Astrocyte of the spinal cord (primary cell): Measurements from ENCODE around the gene BCL6B.

Experiments used
- DNase-seq: peaks from one replicate; pipeline ENCODE4 v3.0.0; 2011; ENCODE audit warnings: low read depth, low spot score
- H3K4me3 ChIP-seq: 2 replicates; pipeline ENCODE4 v1.5.1; 2011; ENCODE audit warnings: low read depth, mild to moderate bottlenecking, low read length, moderate library complexity
- CTCF ChIP-seq: IDR thresholded peaks from 2 replicates; pipeline ENCODE4 v1.5.1; 2012; ENCODE audit warnings: low read depth, mild to moderate bottlenecking, low read length, inconsistent platforms
- in situ Hi-C: cut with HindIII; loops from 2 replicates; pipeline ENCODE4 v1.10.0; 2017; ENCODE audit warnings: low sequenced_read_pairs

The BCL6B gene

GRCh38 chr17:7029096-7029495 is 6.2 kb downstream of the BCL6B start:
- DNase-seq: no peak
- TF ChIP-seq CTCF: no peak
- H3K4me3 ChIP-seq: no peak overlapping the region
- in situ Hi-C loops: no loop called here

DNA sequence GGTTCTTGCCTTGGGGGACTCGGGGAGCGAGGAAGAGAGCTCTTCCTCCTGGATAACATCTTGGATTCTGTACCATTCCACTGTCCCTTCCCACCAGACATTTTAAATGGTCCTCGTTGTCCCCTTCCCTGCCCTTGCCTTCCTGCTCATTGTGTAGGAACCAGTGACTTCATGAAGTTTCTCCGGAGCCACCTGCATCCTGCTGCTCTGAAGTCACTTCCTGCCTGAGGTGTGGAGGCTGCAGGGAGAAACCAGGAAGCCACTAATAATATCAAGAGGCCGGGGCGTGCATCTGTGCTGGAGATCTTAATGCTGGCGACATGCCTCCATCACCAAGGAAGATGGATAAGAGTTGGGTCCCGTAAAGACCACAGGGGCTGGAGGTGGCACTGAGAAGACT is 6.8 kb downstream of the BCL6B start:
- H3K4me3 ChIP-seq: no peak overlapping the region

GRCh38 chr17:7034955-7035590 is 12.2 kb downstream of the BCL6B start:
- in situ Hi-C loops: no loop called here
- no peak for DNase-seq
- H3K4me3 ChIP-seq: peak overlapping the region; percentile 77
- no peak for TF ChIP-seq CTCF

More for the DNA sequence above, 6.8 kb downstream of the BCL6B start:
- in situ Hi-C loops: no loop called here
- DNase-seq: no peak
- TF ChIP-seq CTCF: no peak

- peak; percentile 92 for DNase-seq
- peak within 1 kb of the TSS; percentile 77 for H3K4me3 ChIP-seq
- TF ChIP-seq CTCF: no peak
- in situ Hi-C loops: no loop called here
Observed at GRCh38 chr17:7035591-7036368, 12.9 kb downstream of the BCL6B start, which contains the start of gene SLC16A13. SLC16A13 (plus strand) TSS chr17:7036015; CDS start chr17:7036383, 368 bp downstream.

- no peak for TF ChIP-seq CTCF
- H3K4me3 ChIP-seq: no peak overlapping the region
- DNase-seq: no peak
- in situ Hi-C loops: no loop called here
Observed at GRCh38 chr17:7038025-7038862, 15.4 kb downstream of the BCL6B start.

DNA sequence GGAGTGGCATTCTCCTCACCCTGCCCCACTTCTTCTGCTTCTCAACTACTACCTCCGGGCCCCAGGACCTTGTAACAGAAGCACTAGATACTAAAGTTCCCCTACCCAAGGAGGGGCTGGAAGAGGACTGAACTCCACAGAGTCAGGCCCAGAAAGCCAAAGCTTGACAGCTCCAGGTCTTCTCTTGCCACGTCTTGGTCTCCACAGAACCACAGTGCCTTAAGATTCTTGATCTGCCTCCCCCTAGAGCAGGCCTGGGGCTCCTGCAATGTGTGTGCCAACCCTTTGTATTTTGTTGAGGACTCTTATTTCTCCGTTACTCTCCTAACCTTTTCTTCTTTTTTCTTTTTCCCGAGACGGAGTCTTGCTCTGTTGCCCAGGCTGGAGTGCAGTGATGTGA is 17.0 kb downstream of the BCL6B start:
- no peak overlapping the region for H3K4me3 ChIP-seq
- TF ChIP-seq CTCF: no peak
- DNase-seq: no peak
- in situ Hi-C loops: no loop called here
